ENCODE results near the gene TANGO6. TPM values are rescaled to one million over a fixed set of nuclear protein-coding genes. Genes with fewer than 3 reads are reported as not detected.

TANGO6 gene
- total RNA-seq, 1 experiment from 2014 or later = 18.0 TPM

GRCh38 chr16:69111876-69112230 is 268.5 kb downstream of the TANGO6 start:
- H3K4me1 ChIP-seq (ENCODE audit: insufficient read depth, low read length, poor library complexity, severe bottlenecking) = peaks cover 5% of the 10 kb centered on the region
- intact Hi-C loops (cut with micrococcal nuclease; ENCODE audit: unreplicated experiment) = no loop called here
- ChIA-PET POLR2A (ENCODE audit: low non-redundant PET) (no interaction called here), CTCF (interaction anchor here (0.6 kb wide), 1 partner anchor 492 kb away, joined by 11 read pairs; no protein-coding TSS in a partner anchor)
- no peaks in the 10 kb centered on the region for H3K27me3 ChIP-seq (replicated peaks; ENCODE audit: insufficient read depth, low read depth, low read length, poor library complexity)
- no peak for DNase-seq (ENCODE audit: low spot score)
- H3K9me3 ChIP-seq (ENCODE audit: low read depth, low read length, poor library complexity, severe bottlenecking) = no peaks in the 10 kb centered on the region
- no TSS peak for BruUV-seq (replicated peaks)
- H3K27ac ChIP-seq (ENCODE audit: low read depth, low read length, poor library complexity, severe bottlenecking) = no peak overlapping the region
- TF ChIP-seq CTCF (conservative IDR thresholded peaks at IDR 0.05; ENCODE audit: low read depth, low read length) = no peak
- TF ChIP-seq EZH2 (IDR thresholded peaks at IDR 0.05; ENCODE audit: borderline replicate concordance, low read depth, low read length, poor library complexity, severe bottlenecking) = no peak
- H3K4me3 ChIP-seq (ENCODE audit: low read depth, low read length, poor library complexity, severe bottlenecking) = no peak overlapping the region
- H3K36me3 ChIP-seq (ENCODE audit: insufficient read depth, low read length, poor library complexity, severe bottlenecking) = peaks cover 4% of the 10 kb centered on the region

- DNase-seq (ENCODE audit: low spot score) = peak; percentile 48
- no TSS peak for BruUV-seq (replicated peaks)
- Histone ChIP-seq H3K36me3 (ENCODE audit: insufficient read depth, low read length, poor library complexity, severe bottlenecking) (peaks cover 11% of the 10 kb centered on the region), H3K27ac (ENCODE audit: low read depth, low read length, poor library complexity, severe bottlenecking) (no peak overlapping the region), H3K4me1 (ENCODE audit: insufficient read depth, low read length, poor library complexity, severe bottlenecking) (no peaks in the 10 kb centered on the region), H3K9me3 (ENCODE audit: low read depth, low read length, poor library complexity, severe bottlenecking) (no peaks in the 10 kb centered on the region), H3K4me3 (ENCODE audit: low read depth, low read length, poor library complexity, severe bottlenecking) (no peak overlapping the region), H3K27me3 (replicated peaks; ENCODE audit: insufficient read depth, low read depth, low read length, poor library complexity) (no peaks in the 10 kb centered on the region)
- TF ChIP-seq CTCF (conservative IDR thresholded peaks at IDR 0.05; ENCODE audit: low read depth, low read length) = peak; percentile 95
- no peak for TF ChIP-seq EZH2 (IDR thresholded peaks at IDR 0.05; ENCODE audit: borderline replicate concordance, low read depth, low read length, poor library complexity, severe bottlenecking)
- ChIA-PET CTCF (interaction anchor here (0.6 to 1.0 kb wide), 4 partner anchors 11 to 492 kb away, joined by 3 to 11 read pairs (median 6); no protein-coding TSS in a partner anchor), POLR2A (ENCODE audit: low non-redundant PET) (no interaction called here)
- intact Hi-C loops (cut with micrococcal nuclease; ENCODE audit: unreplicated experiment) = no loop called here
Measured at GRCh38 chr16:69112285-69113129, 269.2 kb downstream of the TANGO6 start.

- ChIA-PET POLR2A (ENCODE audit: low non-redundant PET) (no interaction called here), CTCF (interaction anchor here (0.8 to 1.0 kb wide), 2 partner anchors 11 to 147 kb away, joined by 3 to 10 read pairs; no protein-coding TSS in a partner anchor)
- H3K4me1 ChIP-seq (ENCODE audit: insufficient read depth, low read length, poor library complexity, severe bottlenecking) = no peaks in the 10 kb centered on the region
- no peaks in the 10 kb centered on the region for H3K27me3 ChIP-seq (replicated peaks; ENCODE audit: insufficient read depth, low read depth, low read length, poor library complexity)
- no peak for DNase-seq (ENCODE audit: low spot score)
- peaks cover 18% of the 10 kb centered on the region for H3K36me3 ChIP-seq (ENCODE audit: insufficient read depth, low read length, poor library complexity, severe bottlenecking)
- intact Hi-C loops (cut with micrococcal nuclease; ENCODE audit: unreplicated experiment) = no loop called here
- TF ChIP-seq CTCF (conservative IDR thresholded peaks at IDR 0.05; ENCODE audit: low read depth, low read length) = no peak
- no peak for TF ChIP-seq EZH2 (IDR thresholded peaks at IDR 0.05; ENCODE audit: borderline replicate concordance, low read depth, low read length, poor library complexity, severe bottlenecking)
- H3K27ac ChIP-seq (ENCODE audit: low read depth, low read length, poor library complexity, severe bottlenecking) = no peak overlapping the region
- no TSS peak for BruUV-seq (replicated peaks)
- no peaks in the 10 kb centered on the region for H3K9me3 ChIP-seq (ENCODE audit: low read depth, low read length, poor library complexity, severe bottlenecking)
- H3K4me3 ChIP-seq (ENCODE audit: low read depth, low read length, poor library complexity, severe bottlenecking) = no peak overlapping the region
Measured at GRCh38 chr16:69113216-69113615, 269.9 kb downstream of the TANGO6 start.
